Stimulated activated naive CD8-positive, alpha-beta T cell treated with anti-CD3 and anti-CD28 coated beads, Interleukin-15, Interleukin-2, amounts not matched to agents 100 ng/mL and 50 ng/mL, for 24 hours (primary cell): ENCODE results near the gene TPP2.

ENCODE experiments used
- H3K27ac Mint-ChIP-seq: one replicate; pipeline ENCODE4 v1.8.0; 2021; ENCODE audit warnings: mild to moderate bottlenecking, mixed read lengths
- H3K27me3 Mint-ChIP-seq: one replicate; pipeline ENCODE4 v1.8.0; 2021; ENCODE audit warnings: mixed read lengths
- H3K36me3 Mint-ChIP-seq: one replicate; pipeline ENCODE4 v1.8.0; 2021; ENCODE audit warnings: low read depth, mixed read lengths
- H3K4me1 Mint-ChIP-seq: one replicate; pipeline ENCODE4 v1.8.0; 2021; ENCODE audit warnings: low read depth, mixed read lengths
- H3K4me3 Mint-ChIP-seq: one replicate; pipeline ENCODE4 v1.8.0; 2021; ENCODE audit warnings: mild to moderate bottlenecking, mixed read lengths
- H3K9me3 Mint-ChIP-seq: one replicate; pipeline ENCODE4 v1.8.0; 2021; ENCODE audit warnings: mixed read lengths

The TPP2 gene

GRCh38 chr13:102596147-102597028 is at the start of gene TPP2:
Gene TPP2 (plus strand): TSS chr13:102596986. CDS start chr13:102597039, 53 bp downstream.
- Mint-ChIP-seq H3K36me3 (peaks cover 20% of the 10 kb centered on the region), H3K4me1 (peaks cover 73% of the 10 kb centered on the region)

GRCh38 chr13:102548811-102549210 is 48.0 kb upstream of the TPP2 start:
- no peaks in the 10 kb centered on the region for H3K36me3 Mint-ChIP-seq
- H3K4me3 Mint-ChIP-seq: no peak overlapping the region
- H3K27ac Mint-ChIP-seq: no peak overlapping the region
- peaks cover 17% of the 10 kb centered on the region for H3K27me3 Mint-ChIP-seq
- no peaks in the 10 kb centered on the region for H3K9me3 Mint-ChIP-seq
- H3K4me1 Mint-ChIP-seq: no peaks in the 10 kb centered on the region

More at GRCh38 chr13:102596147-102597028, at the start of gene TPP2:
- Mint-ChIP-seq H3K27ac (peak within 1 kb of the TSS; percentile 99), H3K9me3 (no peaks in the 10 kb centered on the region), H3K27me3 (no peaks in the 10 kb centered on the region), H3K4me3 (peak within 1 kb of the TSS; percentile 98)

- Mint-ChIP-seq H3K4me1 (no peaks in the 10 kb centered on the region), H3K27me3 (peaks cover 17% of the 10 kb centered on the region), H3K9me3 (no peaks in the 10 kb centered on the region), H3K27ac (no peak overlapping the region), H3K4me3 (no peak overlapping the region), H3K36me3 (no peaks in the 10 kb centered on the region)
Measured at GRCh38 chr13:102550507-102550906, 46.3 kb upstream of the TPP2 start.

- H3K36me3 Mint-ChIP-seq: no peaks in the 10 kb centered on the region
- H3K4me3 Mint-ChIP-seq: no peak overlapping the region
- H3K4me1 Mint-ChIP-seq: no peaks in the 10 kb centered on the region
- no peak overlapping the region for H3K27ac Mint-ChIP-seq
- no peaks in the 10 kb centered on the region for H3K9me3 Mint-ChIP-seq
- H3K27me3 Mint-ChIP-seq: peaks cover 14% of the 10 kb centered on the region
Measured at GRCh38 chr13:102555914-102556553, 40.8 kb upstream of the TPP2 start.

- no peak overlapping the region for H3K4me3 Mint-ChIP-seq
- no peaks in the 10 kb centered on the region for H3K4me1 Mint-ChIP-seq
- peaks cover 14% of the 10 kb centered on the region for H3K27me3 Mint-ChIP-seq
- H3K27ac Mint-ChIP-seq: no peak overlapping the region
- no peaks in the 10 kb centered on the region for H3K36me3 Mint-ChIP-seq
- no peaks in the 10 kb centered on the region for H3K9me3 Mint-ChIP-seq
Measured at GRCh38 chr13:102556806-102557205, 40.0 kb upstream of the TPP2 start.

GRCh38 chr13:102558029-102558428 is 38.8 kb upstream of the TPP2 start:
- Mint-ChIP-seq H3K36me3 (no peaks in the 10 kb centered on the region), H3K4me1 (no peaks in the 10 kb centered on the region), H3K27me3 (peaks cover 14% of the 10 kb centered on the region), H3K9me3 (no peaks in the 10 kb centered on the region), H3K4me3 (no peak overlapping the region), H3K27ac (no peak overlapping the region)

- H3K4me3 Mint-ChIP-seq: no peak overlapping the region
- no peaks in the 10 kb centered on the region for H3K9me3 Mint-ChIP-seq
- H3K27ac Mint-ChIP-seq: no peak overlapping the region
- no peaks in the 10 kb centered on the region for H3K4me1 Mint-ChIP-seq
- H3K36me3 Mint-ChIP-seq: no peaks in the 10 kb centered on the region
- H3K27me3 Mint-ChIP-seq: peaks cover 12% of the 10 kb centered on the region
Measured at GRCh38 chr13:102561933-102562332, 34.9 kb upstream of the TPP2 start.

- H3K36me3 Mint-ChIP-seq: no peaks in the 10 kb centered on the region
- no peak overlapping the region for H3K4me3 Mint-ChIP-seq
- no peaks in the 10 kb centered on the region for H3K9me3 Mint-ChIP-seq
- peaks cover 17% of the 10 kb centered on the region for H3K27me3 Mint-ChIP-seq
- H3K27ac Mint-ChIP-seq: no peak overlapping the region
- no peaks in the 10 kb centered on the region for H3K4me1 Mint-ChIP-seq
Measured at GRCh38 chr13:102563267-102563666, 33.5 kb upstream of the TPP2 start.

- H3K27me3 Mint-ChIP-seq: peaks cover 17% of the 10 kb centered on the region
- H3K27ac Mint-ChIP-seq: no peak overlapping the region
- no peaks in the 10 kb centered on the region for H3K36me3 Mint-ChIP-seq
- H3K4me1 Mint-ChIP-seq: no peaks in the 10 kb centered on the region
- H3K9me3 Mint-ChIP-seq: no peaks in the 10 kb centered on the region
- no peak overlapping the region for H3K4me3 Mint-ChIP-seq
Measured at GRCh38 chr13:102564564-102564963, 32.2 kb upstream of the TPP2 start.

- Mint-ChIP-seq H3K9me3 (no peaks in the 10 kb centered on the region), H3K27ac (no peak overlapping the region), H3K36me3 (no peaks in the 10 kb centered on the region), H3K4me3 (no peak overlapping the region), H3K27me3 (peaks cover 17% of the 10 kb centered on the region), H3K4me1 (no peaks in the 10 kb centered on the region)
Measured at GRCh38 chr13:102566513-102566912, 30.3 kb upstream of the TPP2 start.

- Mint-ChIP-seq H3K4me3 (no peak overlapping the region), H3K27ac (no peak overlapping the region), H3K4me1 (no peaks in the 10 kb centered on the region), H3K36me3 (no peaks in the 10 kb centered on the region), H3K27me3 (peaks cover 20% of the 10 kb centered on the region), H3K9me3 (no peaks in the 10 kb centered on the region)
Measured at GRCh38 chr13:102567857-102568256, 28.9 kb upstream of the TPP2 start.

- peaks cover 20% of the 10 kb centered on the region for H3K27me3 Mint-ChIP-seq
- no peaks in the 10 kb centered on the region for H3K9me3 Mint-ChIP-seq
- no peaks in the 10 kb centered on the region for H3K4me1 Mint-ChIP-seq
- H3K36me3 Mint-ChIP-seq: no peaks in the 10 kb centered on the region
- H3K27ac Mint-ChIP-seq: no peak overlapping the region
- no peak overlapping the region for H3K4me3 Mint-ChIP-seq
Measured at GRCh38 chr13:102569488-102569887, 27.3 kb upstream of the TPP2 start.

- no peaks in the 10 kb centered on the region for H3K9me3 Mint-ChIP-seq
- H3K4me1 Mint-ChIP-seq: no peaks in the 10 kb centered on the region
- H3K36me3 Mint-ChIP-seq: no peaks in the 10 kb centered on the region
- H3K4me3 Mint-ChIP-seq: no peak overlapping the region
- no peak overlapping the region for H3K27ac Mint-ChIP-seq
- H3K27me3 Mint-ChIP-seq: peaks cover 13% of the 10 kb centered on the region
Measured at GRCh38 chr13:102571075-102571474, 25.7 kb upstream of the TPP2 start.

- H3K27ac Mint-ChIP-seq: no peak overlapping the region
- no peaks in the 10 kb centered on the region for H3K4me1 Mint-ChIP-seq
Measured at GRCh38 chr13:102572323-102572722, 24.5 kb upstream of the TPP2 start.

GRCh38 chr13:102580552-102581169 is 16.1 kb upstream of the TPP2 start:
- peaks cover 5% of the 10 kb centered on the region for H3K27me3 Mint-ChIP-seq
- no peaks in the 10 kb centered on the region for H3K36me3 Mint-ChIP-seq
- H3K4me3 Mint-ChIP-seq: no peak overlapping the region
- no peak overlapping the region for H3K27ac Mint-ChIP-seq
- H3K4me1 Mint-ChIP-seq: peaks cover 9% of the 10 kb centered on the region
- no peaks in the 10 kb centered on the region for H3K9me3 Mint-ChIP-seq

More at GRCh38 chr13:102572323-102572722, 24.5 kb upstream of the TPP2 start:
- Mint-ChIP-seq H3K27me3 (peaks cover 7% of the 10 kb centered on the region), H3K9me3 (no peaks in the 10 kb centered on the region), H3K4me3 (no peak overlapping the region), H3K36me3 (no peaks in the 10 kb centered on the region)
